Sigmoid colon (tissue), 4 donors: Measurements from ENCODE around the gene CACNA1D.

Source experiments
- POLR2AphosphoS5 ChIP-seq, 4 donors: sonication (generic); formaldehyde crosslinking; IDR thresholded peaks; one replicate each; pipeline ENCODE4 v1.6.1; 2017; ENCODE audit warnings: antibody characterized with exemption in 4 of 4
- TF ChIP-seq, protein P1 (sequence below), 4 experiments: fragments of 450-650 bp in 3 of 4; fragments of 200-600 bp in 1 of 4; IDR thresholded peaks; one replicate each; pipeline ENCODE4 v1.5.1; 2016 to 2019; ENCODE audit warnings: antibody characterized with exemption in 4 of 4, mild to moderate bottlenecking in 3 of 4, moderate library complexity in 2 of 4

DNA sequence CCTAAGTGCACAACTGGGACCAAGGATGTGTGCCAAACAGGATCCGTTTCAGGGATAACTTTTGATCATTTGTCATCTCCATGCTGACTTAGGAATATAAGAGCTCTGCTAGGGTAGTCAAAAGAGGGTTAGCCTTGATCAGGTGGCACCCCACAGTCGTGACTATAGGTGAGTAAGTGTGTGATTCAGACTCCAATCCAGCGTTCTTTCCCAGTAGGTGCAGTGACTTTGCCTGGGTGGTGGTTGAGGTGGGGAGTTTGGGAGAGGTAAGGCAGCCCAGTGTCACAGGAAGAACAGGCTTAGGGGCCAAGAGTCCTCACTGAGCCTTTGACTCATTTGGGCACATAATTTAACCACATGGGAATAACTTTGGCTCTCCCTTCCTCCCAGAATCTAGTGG is 300.8 kb downstream of the CACNA1D start:
- TF ChIP-seq, protein P1, sequence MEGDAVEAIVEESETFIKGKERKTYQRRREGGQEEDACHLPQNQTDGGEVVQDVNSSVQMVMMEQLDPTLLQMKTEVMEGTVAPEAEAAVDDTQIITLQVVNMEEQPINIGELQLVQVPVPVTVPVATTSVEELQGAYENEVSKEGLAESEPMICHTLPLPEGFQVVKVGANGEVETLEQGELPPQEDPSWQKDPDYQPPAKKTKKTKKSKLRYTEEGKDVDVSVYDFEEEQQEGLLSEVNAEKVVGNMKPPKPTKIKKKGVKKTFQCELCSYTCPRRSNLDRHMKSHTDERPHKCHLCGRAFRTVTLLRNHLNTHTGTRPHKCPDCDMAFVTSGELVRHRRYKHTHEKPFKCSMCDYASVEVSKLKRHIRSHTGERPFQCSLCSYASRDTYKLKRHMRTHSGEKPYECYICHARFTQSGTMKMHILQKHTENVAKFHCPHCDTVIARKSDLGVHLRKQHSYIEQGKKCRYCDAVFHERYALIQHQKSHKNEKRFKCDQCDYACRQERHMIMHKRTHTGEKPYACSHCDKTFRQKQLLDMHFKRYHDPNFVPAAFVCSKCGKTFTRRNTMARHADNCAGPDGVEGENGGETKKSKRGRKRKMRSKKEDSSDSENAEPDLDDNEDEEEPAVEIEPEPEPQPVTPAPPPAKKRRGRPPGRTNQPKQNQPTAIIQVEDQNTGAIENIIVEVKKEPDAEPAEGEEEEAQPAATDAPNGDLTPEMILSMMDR (IDR thresholded peaks at IDR 0.05), result no peak
- TF ChIP-seq POLR2AphosphoS5 (IDR thresholded peaks at IDR 0.05), result no peak
